Renal cortical epithelial cell (primary cell): ENCODE measurements around the gene PTPRA. TPM values are rescaled to one million over a fixed set of nuclear protein-coding genes. Genes with fewer than 3 reads are reported as not detected.
A peak's percentile ranks its signal among the peaks of the same experiment; 100 is the strongest.
"Not testable (repeated sequence)": the region's sequence is repeated elsewhere in the genome, so short reads cannot be mapped to it uniquely, and the experiment has no call there.

ENCODE experiments used
- DNase-seq: peaks from one replicate; pipeline ENCODE4 v3.0.0-alpha.2; 2011; ENCODE audit warnings: low read depth
- total RNA-seq: library from RNA; depleted of rRNA; stranded (reverse); fragments of >200 nt; gene quantifications from 2 replicates; pipeline ENCODE4 v1.2.3, GENCODE V29; 2014

PTPRA gene
- total RNA-seq, 1 donor from 2014 or later, result 50.6 TPM

DNA sequence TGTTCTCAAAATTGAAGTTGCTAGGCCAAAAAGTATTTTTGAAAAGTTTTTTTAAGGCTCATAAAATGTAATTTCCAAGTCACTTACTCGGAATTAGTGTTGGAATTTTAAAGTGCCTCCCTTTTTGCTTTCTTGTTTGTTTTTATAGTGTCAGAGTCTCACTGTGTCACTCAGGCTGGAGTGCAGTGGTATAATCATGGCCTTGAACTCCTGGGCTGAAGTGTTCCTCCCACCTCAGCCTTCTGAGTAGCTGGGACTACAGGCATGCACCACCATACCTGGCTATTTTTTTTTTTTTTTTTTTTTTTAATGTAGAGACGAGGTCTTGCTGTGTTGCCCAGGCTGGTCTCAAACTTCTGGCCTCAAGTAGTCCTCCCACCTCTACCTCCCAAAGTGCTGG is 130.1 kb downstream of the PTPRA start:
- no peak for DNase-seq

DNA sequence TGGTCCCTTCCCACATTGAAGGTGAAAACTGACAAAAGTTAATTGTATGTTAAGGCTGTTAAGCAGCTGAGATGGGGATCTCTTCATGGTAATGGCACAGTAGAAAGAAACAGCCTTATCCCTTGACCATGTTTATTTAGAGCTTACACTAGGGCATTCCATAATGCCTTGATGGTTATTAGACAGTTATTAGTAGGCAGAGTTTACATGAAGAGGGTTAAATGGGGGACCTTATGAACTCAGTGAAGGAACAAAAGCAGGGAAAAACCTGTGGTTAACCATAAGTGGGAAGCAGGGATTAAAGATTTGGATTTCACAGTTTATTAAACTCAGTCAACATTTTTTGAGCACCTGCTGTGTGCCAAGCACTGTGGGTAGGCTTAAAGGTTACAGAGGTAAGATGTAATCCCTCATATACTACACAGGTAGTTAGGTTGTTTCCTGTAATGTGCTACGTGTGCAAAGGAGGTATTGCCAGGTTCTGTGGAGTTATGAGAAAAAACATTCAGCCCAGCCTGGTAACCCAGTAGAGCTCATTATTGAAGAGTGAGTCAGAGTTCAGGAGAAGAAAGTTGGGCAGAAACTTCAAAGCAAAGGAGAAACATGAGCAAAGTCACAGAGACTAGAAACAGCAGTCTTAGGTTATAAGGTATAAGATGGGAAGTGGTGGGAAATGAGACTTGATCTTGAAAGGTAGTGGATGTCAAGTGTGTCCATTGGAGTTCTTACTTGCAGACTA is 137.9 kb downstream of the PTPRA start:
- peak; percentile 86 for DNase-seq

DNA sequence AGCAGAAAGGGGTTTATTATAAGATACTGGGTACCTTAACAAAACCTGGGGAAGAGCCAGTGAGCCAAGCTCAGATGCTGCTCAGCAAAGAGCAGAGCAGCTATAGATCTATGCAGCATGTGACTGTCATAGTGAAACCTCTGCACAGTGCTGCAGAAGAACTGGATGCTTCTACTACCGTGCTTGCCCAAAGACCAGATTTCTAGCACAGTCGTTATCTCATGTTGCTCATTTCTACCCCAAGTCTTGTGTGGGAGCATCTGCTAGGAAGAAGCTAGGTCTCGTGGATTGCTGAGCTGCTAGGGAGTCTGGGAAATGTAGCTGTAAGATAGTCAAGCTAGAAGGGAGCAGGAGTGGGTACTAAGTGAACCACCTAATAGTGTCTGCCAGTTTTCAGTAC is 138.5 kb downstream of the PTPRA start:
- no peak for DNase-seq

DNA sequence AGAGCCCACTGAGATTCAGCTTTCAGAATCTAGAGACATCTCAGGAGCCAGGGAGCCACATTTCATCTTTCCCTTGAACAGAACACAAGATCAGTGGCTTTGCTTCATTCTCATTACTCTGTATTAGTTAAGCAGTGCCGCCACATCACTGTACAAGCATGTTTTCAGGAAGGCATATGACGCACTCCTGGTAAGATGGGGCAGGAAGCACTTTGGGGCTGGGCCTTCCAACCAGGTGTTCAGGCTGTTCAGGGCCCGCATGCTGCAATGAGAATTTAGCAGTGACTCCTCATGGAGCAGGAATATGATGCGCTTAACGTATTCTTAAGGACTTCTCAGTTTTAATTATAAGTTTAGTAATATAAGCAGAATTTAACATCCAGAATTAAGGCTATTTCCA is 140.5 kb downstream of the PTPRA start:
- no peak for DNase-seq

DNA sequence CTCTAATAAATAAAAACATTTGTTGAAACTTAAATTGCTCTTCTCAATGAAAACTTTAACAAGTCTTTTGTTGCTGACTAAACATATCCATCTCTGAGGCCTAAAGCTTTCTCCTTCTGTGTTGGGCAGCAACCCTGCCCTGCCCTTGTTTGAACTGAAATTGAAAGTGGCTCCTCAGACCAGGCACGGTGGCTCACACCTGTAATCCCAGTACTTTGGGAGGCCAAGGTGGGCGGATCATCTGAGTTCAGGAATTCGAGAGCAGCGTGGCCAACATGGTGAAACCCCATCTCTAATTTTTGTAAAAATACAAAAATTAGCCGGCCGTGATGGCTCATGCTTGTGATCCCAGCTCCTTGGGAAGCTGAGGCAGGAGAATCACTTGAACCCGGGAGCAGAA is 140.9 kb downstream of the PTPRA start:
- DNase-seq, result no peak

DNA sequence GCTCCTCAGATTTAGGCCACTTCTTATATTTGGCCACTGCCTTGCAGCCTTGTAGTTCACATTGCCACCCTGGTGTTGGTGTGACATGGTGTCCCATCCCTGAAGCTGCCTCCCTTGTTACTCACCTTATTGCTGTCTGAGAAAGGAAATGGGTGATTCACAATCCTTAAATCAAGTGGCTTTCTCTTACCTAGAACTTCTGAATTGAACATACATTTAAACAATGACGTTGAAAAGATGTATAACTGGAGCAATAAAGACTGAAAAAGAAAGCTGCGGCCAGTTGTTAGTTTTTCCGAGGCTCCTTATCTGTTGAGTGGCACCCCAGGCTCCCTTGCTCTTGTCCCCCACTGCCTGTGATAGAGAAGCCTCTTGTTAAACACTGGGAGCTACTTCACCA is 141.4 kb downstream of the PTPRA start:
- DNase-seq, result no peak

DNA sequence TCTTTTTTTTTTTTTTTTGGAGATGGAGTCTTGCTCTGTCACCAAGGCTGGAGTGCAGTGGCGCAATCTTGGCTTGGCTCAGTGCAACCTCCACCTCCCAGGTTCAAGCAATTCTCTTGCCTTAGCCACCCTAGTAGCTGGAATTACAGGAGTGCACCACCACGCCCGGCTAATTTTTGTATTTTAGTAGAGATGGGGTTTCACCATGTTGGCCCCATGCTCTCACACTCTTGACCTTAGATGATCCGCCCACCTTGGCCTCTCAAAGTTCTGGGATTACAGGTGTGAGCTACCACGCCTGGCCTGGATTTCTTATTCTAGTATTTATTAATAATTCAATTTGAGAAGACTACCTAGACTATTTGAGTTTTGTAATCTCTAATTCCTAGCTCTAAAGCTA is 142.0 kb downstream of the PTPRA start:
- not testable (repeated sequence) for DNase-seq

DNA sequence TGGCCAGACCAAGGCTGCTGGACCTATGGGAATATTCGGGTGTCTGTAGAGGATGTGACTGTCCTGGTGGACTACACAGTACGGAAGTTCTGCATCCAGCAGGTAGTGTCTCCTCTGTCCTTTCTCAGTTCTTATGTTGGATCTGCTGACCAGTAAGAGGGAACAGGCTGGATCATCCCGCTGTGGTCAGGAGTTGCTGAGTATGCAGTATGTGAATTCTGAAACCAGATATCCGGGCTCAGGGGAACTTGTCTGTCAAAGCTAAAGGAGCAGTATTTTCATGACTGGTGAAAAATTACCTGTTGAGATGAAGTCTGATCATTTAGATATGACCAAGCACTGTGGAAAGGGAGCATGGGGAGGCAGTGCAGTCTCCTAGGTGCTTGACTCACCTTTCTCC is 148.0 kb downstream of the PTPRA start:
- DNase-seq, result no peak

DNA sequence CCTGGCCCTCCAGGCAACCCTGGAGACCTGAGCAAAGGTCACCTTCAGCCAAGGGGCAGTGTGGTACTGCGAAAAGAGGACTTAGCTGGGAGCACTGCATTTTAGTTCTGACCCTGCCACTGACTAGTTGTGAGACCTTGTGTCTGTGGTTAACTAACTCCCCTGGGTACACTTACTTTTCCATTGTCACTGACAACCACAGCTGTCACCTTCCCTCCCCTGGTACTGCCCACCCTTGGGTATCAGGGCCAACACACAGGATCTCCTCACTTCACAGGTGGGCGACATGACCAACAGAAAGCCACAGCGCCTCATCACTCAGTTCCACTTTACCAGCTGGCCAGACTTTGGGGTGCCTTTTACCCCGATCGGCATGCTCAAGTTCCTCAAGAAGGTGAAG is 148.5 kb downstream of the PTPRA start:
- DNase-seq, result no peak

DNA sequence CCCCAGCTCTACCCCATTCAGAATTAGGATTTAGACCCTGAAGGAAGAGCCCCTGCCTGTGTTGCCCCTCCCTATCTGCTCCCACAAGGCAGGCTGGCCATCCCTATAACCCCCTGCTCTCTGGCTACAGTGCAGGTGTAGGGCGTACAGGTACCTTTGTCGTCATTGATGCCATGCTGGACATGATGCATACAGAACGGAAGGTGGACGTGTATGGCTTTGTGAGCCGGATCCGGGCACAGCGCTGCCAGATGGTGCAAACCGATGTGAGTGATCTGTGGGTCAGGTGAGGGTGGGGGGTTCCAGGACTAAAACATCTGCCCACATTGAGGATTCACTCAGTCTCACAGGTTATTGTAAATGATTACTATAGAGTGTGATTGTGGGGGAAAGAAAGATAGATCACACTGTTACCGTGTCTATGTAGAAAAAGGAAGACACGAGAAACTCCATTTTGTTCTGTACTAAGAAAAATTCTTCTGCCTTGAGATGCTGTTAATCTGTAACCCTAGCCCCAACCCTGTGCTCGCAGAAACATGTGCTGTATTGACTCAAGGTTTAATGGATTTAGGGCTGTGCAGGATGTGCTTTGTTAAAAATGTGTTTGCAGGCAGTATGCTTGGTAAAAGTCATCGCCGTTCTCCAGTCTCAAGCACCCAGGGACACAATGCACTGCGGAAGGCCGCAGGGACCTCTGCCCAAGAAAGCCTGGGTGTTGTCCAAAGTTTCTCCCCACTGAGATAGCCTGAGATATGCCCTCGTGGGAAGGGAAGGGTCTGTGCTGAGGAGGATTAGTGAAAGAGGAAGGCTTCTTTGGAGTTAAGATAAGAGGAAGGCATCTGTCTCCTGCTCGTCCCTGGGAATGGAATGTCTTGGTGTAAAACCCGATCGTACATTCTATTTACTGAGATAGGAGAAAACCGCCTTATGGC is 149.5 kb downstream of the PTPRA start:
- DNase-seq, result not testable (repeated sequence)

DNA sequence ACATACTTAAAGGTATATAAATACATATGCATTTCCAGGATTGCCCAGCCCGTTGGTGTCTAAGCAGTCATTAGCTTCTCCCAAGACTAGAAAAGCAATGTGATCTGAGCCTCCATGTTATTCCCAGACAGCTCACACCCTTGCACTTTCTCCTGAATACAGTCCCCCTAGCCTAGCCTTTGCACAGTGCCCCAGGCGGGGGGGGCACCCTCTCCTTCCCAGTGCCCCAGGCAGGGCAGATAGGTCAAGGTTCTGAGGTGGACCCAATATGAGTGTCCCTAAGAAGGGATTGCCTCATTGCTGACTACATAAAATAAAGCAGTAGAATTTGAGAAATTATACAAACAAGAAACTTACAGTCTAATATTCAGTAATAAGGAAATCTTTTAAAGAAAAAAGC is 154.7 kb downstream of the PTPRA start:
- no peak for DNase-seq

DNA sequence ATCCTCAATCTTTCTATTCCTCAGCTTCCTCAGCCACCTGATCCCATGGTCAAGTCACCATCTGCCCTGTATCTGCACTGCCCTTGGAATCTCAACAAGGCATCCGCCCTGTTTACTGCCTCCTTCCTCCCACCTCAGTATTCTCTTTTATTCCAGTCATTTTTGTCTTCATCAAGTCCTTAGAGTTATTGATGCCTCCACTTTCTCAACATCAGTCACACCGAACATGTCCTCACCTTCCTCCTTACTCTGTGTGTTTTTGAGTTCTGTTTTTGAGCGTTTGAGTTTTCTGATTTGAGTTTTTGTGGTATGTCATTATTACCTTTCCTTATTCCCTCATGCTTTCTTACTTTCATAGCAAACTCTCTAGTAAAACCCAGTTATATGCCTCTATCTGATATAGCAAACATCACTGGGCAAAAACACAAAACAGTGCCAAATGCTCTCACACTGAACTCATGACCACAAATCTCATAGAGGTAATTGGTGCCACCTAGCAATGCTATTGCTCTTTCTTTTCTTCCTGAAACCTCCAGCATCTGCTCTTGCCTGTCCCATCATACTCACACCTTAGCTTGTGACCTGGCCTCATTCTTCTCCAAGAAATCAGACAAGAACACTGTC is 158.4 kb downstream of the PTPRA start:
- no peak for DNase-seq

DNA sequence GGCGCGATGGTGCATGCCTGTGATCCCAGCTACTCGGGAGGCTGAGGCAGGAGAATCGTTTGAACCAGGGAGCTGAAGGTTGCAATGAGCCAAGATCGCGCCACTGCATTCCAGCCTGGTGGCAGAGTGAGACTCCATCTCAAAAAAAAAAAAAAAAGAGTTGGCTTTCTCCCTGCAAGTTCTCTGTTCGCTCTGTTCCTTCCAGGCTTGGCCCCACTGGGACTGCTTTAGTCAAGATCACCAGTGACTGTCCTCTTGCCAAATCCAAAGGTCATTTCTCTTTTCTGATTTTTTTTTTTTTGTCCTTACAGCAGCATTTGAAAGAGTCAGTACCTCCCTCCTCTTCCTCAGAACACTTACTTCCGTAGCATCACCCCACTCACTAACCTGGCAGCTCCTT is 159.3 kb downstream of the PTPRA start:
- no peak for DNase-seq

DNA sequence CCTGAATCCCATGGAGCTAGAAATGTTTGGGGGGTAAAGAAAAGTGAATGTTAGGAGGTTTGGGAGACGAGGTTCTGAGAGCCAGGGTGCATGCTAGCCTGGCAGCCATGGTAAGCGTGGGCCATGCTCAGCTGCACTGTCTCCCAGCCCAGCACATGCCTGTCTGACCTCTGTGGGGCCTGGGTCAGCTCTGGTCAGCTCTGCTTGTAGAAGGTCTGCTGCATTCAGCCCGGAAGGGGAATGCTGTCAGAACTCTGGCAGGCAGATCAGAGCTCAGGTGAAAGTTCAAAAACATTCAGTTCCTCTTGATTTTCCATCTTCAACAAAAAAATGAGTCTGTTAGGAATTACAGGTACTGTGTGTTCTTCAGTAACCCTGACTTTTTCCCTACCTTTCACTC is 164.4 kb downstream of the PTPRA start:
- DNase-seq, result no peak

DNA sequence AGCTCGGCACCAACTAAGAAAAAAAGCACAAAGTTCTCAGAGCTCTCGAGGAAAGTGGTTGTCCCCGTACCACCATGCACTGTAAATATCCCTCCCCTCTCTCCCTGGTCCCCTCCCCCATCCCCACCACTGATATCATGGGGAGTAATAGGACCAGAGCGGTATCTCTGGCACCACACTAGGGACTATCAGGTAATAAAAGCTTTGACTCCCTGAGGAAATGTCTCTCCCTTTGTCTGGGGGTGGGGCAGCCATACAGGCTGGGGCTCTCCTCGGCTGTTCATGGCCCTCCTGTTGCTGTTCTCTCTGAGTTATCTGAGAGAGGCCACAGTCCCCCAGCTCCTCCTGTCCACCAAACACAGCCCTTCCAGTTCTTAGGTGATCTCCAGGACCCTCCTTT is 165.2 kb downstream of the PTPRA start:
- no peak for DNase-seq

DNA sequence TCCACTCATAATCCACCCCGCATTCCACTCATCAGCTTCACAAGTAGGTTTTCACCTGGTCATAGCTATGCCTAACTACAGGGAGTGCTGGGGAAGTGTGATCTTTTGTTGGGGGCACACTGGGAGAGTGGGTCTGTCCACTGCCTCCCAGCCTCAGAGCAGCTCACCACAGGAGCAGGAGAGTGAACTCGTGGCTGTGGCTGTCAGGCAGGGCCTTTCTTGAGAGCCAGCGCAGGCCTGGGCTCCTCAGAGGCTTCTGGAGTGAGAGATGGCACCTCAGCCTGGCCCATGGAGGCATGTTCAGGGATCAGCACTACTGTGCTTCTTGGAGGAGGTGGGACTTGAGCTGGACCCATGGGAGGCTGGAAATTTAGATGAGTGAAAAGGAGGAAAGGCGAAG is 166.1 kb downstream of the PTPRA start:
- no peak for DNase-seq

DNA sequence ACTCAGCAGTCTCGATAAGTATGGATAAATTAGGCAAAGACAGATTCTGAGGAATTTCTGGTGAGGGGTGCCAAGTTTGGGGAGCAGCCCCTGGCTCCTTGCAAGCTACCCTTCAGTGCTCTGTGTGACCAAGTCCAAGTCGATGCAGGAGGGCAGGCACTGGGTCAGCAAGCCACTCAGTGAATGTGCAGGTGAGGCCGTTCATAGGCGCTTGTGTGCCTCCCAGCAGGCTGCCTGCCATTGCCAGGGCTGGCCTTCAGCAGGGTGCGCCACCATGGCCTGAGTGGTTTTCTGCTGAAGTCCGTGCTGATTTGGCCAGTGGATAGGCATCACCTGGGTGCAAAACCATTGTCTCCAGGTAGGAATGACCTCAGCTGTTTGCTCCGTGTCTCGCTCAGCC is 166.8 kb downstream of the PTPRA start:
- DNase-seq, result no peak

DNA sequence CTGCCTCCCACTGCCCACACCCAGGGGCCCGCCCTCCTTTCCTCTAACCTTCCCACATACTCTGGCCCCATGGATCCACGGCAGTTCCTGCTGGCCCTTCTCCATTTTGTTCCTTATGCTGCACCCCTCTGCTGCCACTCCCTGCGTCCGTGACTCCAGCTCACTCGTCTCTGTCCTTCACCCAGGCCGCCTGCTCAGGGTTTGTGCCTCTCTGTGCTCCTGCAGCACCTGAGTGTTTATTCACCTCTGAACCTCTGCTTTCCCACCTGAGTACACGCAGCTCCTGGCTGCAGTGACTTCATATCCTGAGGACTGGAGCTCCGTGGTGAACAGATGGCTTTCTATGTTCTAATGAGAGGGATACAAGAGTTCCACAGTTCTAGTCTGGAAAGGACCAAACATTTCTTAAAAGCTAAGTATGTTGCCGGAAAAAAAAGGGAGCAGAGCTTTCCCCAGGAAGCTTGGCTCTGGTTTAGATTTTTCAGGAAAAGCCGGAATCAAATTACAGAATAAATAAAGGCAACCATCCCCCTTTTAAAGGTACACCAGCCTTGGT is 168.7 kb downstream of the PTPRA start:
- no peak for DNase-seq

DNA sequence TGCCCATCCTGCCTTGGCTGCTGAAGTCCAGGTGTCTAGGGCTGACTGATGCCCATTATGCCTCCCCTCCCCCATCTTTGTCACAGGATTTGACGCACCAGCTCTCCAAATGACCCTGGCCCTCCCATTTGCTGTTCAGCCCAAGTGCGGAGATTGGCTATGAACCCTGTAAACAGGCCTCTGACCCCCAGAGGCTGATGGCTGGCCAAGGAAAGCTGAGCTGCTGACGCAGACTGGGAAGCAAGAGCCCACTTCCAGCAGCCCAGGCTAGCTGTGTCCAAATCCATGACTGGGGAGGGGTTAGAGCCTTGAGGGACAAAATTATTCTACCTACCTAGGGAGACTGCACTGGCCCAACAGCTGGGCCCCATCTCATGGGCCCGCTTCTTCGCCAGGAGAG is 169.3 kb downstream of the PTPRA start:
- no peak for DNase-seq

DNA sequence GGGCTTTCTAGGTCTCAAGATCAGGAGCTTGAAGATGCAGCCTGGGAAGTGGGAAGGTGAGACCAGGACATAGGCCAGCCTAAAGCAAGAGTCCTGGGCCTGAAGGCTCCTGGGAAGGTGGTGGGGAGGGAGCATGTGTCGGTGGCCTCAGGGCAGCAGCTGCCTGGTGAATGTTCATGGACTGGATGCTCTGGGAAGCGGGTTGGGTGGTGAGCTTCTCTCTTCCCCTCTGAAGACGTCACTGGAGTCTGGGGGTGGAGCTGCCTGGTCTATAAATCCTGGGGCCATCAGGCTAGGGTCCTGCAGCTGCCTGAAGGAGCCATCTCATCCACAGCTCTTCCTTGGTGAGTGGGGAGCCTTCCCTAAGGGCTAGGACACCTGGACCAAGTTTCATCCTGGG is 170.0 kb downstream of the PTPRA start, which contains the start of gene GNRH2:
TSS of gene GNRH2 (plus strand) at position 301 of the 400 bp plus-strand sequence. CDS start 793 bp downstream, outside the sequence.
- DNase-seq, result no peak

DNA sequence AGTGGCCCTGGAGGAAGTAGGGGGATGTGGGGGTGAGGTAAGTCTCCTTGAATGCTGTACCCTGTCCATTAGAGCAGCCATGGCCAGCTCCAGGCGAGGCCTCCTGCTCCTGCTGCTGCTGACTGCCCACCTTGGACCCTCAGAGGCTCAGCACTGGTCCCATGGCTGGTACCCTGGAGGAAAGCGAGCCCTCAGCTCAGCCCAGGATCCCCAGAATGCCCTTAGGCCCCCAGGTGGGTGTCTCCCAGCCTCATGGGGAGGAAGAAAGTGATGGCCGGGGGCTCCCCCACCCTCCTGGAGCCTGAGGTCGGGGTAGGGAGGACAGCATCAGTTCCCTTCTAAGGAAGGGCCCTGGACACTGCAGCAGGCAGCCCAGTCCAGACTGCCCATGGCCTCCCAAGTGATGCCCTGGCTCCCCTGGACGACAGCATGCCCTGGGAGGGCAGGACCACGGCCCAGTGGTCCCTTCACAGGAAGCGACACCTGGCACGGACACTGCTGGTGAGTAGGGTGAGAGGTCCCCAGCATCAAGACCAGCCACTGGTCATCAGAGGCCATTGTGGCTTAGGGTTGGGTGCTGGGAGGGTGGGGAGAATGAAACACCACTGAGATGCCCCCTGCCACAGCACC is 171.2 kb downstream of the PTPRA start:
- DNase-seq, result no peak
